ENCODE data around the gene ZAR1. TPM values are rescaled to one million over a fixed set of nuclear protein-coding genes. Genes with fewer than 3 reads are reported as not detected.

ZAR1 gene
- total RNA-seq, 1 donor from 2014 or later = not detected

Other genes starting within 250 kb of the ZAR1 start
- gene TEC, start 220.4 kb upstream of the ZAR1 start, total RNA-seq = 1.9 TPM
- 132 TPM for gene SLAIN2, start 148.7 kb upstream of the ZAR1 start, total RNA-seq
- not detected for gene SLC10A4, start 6.9 kb upstream of the ZAR1 start, total RNA-seq

Data from left ventricle myocardium inferior (tissue), 1 donor.